K562 (cell line): ENCODE results near the gene ALDH1A3. TPM values are rescaled to one million over a fixed set of nuclear protein-coding genes. Genes with fewer than 3 reads are reported as not detected.

Experiments used
- ATAC-seq: fragments of 200-7000 bp; cut with Tn5 transposase; 3 replicates; pipeline ENCODE4 v1.9.1; 2020; ENCODE audit warnings: moderate library complexity
- BruUV-seq: library from RNA; stranded (reverse); fragments of 400-500 nt; replicated peaks from 2 replicates; lab custom pipeline; 2021; lab: Mats Ljungman, UMichigan
- CTCF ChIA-PET: fragments of 300-600 bp; formaldehyde crosslinking; extraction: SDS; loops from one replicate; lab custom pipeline; 2021; ENCODE audit warnings: low intra/inter-chr PET ratio; lab: Yijun Ruan, JAX
- POLR2A ChIA-PET: fragments of 300-600, 350-650 bp; sonication (Branson Sonifier 250); formaldehyde crosslinking; extraction: SDS; loops from one replicate; lab custom pipeline; 2021; ENCODE audit warnings: antibody characterized with exemption, inconsistent platforms; lab: Yijun Ruan, JAX
- DNase-seq, 4 experiments: peaks; one replicate each; pipeline versions ENCODE4 v3.0.0 to v3.0.0-alpha.2; 2011 to 2018; ENCODE audit warnings: low spot score in 3 of 4, mixed read lengths in 3 of 4; ENCODE audit errors: extremely low read depth in 1 of 4
- FAIRE-seq: peaks from 2 replicates; lab custom pipeline; 2011; peaks lifted over from hg19 to GRCh38; lab: Jason Lieb, UNC
- H2AFZ ChIP-seq: 2 replicates; pipeline ENCODE4 v1.6.0; 2011; ENCODE audit warnings: low read depth, low read length, control low read depth, inconsistent platforms
- H3K27ac ChIP-seq: fragments of 200-600 bp; 3 replicates; pipeline ENCODE4 v1.8.0; 2011; ENCODE audit warnings: low read depth, mild to moderate bottlenecking, control low read depth, inconsistent platforms, low read length, moderate library complexity, mixed read lengths; ENCODE audit errors: extremely low read depth
- H3K27me3 ChIP-seq, 2 experiments: fragments of 300-600 bp in 1 of 2; 2 replicates in 1 of 2; 3 replicates in 1 of 2; pipeline versions ENCODE4 v1.6.0 to v1.8.0; 2011; ENCODE audit warnings: inconsistent platforms in 2 of 2, low read length in 2 of 2, mild to moderate bottlenecking in 1 of 2, mixed read lengths in 1 of 2, moderate library complexity in 1 of 2; ENCODE audit not compliant: control insufficient read depth in 2 of 2, insufficient read depth in 2 of 2
- H3K36me3 ChIP-seq: fragments of 300-600 bp; 3 replicates; pipeline ENCODE4 v1.8.0; 2011; ENCODE audit warnings: mild to moderate bottlenecking, low read length, inconsistent platforms; ENCODE audit not compliant: control insufficient read depth, insufficient read depth
- H3K4me1 ChIP-seq, 2 experiments: fragments of 200-600 bp in 1 of 2; replicated peaks in 1 of 2; 2 replicates in 1 of 2; 3 replicates in 1 of 2; pipeline versions ENCODE4 v1.5.1 to v1.8.0; 2011; ENCODE audit warnings: inconsistent platforms in 2 of 2, low read length in 2 of 2, mild to moderate bottlenecking in 1 of 2, mixed read lengths in 1 of 2, moderate library complexity in 1 of 2; ENCODE audit not compliant: control insufficient read depth in 2 of 2, insufficient read depth in 2 of 2
- H3K4me2 ChIP-seq: 2 replicates; pipeline ENCODE4 v1.6.1; 2011; ENCODE audit warnings: low read length, control low read depth, inconsistent platforms, mixed read lengths; ENCODE audit not compliant: insufficient read depth
- H3K4me3 ChIP-seq: fragments of 200-600 bp; sonication (generic), shearing (Covaris generic); 2 replicates; pipeline ENCODE4 v1.5.1; 2016; ENCODE audit warnings: control low read depth, inconsistent platforms
- H3K79me2 ChIP-seq: fragments of 200-600 bp; 3 replicates; pipeline ENCODE4 v1.8.0; 2011; ENCODE audit warnings: low read length, inconsistent platforms; ENCODE audit not compliant: control insufficient read depth, insufficient read depth
- H3K9ac ChIP-seq, 2 experiments: 2 replicates each; pipeline versions ENCODE4 v1.6.0 to v1.6.1; 2011; ENCODE audit warnings: low read depth in 2 of 2, low read length in 2 of 2, control low read depth in 1 of 2, inconsistent platforms in 1 of 2, mild to moderate bottlenecking in 1 of 2, mixed read lengths in 1 of 2; ENCODE audit not compliant: insufficient read depth in 1 of 2
- H3K9me1 ChIP-seq: one replicate; pipeline ENCODE4 v1.6.0; 2011; ENCODE audit warnings: inconsistent platforms, mild to moderate bottlenecking, low read length, moderate library complexity; ENCODE audit not compliant: control insufficient read depth, insufficient read depth
- H3K9me3 ChIP-seq: replicated peaks from 2 replicates; pipeline ENCODE4 v1.5.1; 2011; ENCODE audit warnings: low read depth, low read length, inconsistent platforms; ENCODE audit not compliant: control insufficient read depth, insufficient read depth
- H4K20me1 ChIP-seq: replicated peaks from 2 replicates; pipeline ENCODE4 v1.6.1; 2011; ENCODE audit warnings: low read length, inconsistent platforms, mixed read lengths; ENCODE audit not compliant: control insufficient read depth, insufficient read depth
- CTCF ChIP-seq, 3 experiments: IDR thresholded peaks in 2 of 3; conservative IDR thresholded peaks in 1 of 3; 2 replicates each; pipeline ENCODE4 v1.5.1; 2011 to 2012; ENCODE audit warnings: low read length in 3 of 3, mild to moderate bottlenecking in 3 of 3, control low read depth in 2 of 3, improper control_type of control experiment in 1 of 3, inconsistent platforms in 1 of 3, low read depth in 1 of 3, mixed read lengths in 1 of 3, moderate library complexity in 1 of 3; ENCODE audit not compliant: insufficient read depth in 2 of 3
- L3MBTL2 ChIP-seq: fragments of 450-650 bp; IDR thresholded peaks from 2 replicates; pipeline ENCODE4 v1.6.1; 2016; ENCODE audit warnings: mild to moderate bottlenecking, moderate library complexity
- NRF1 ChIP-seq, 2 experiments: fragments of 450-650 bp; IDR thresholded peaks in 1 of 2; conservative IDR thresholded peaks in 1 of 2; 2 replicates each; pipeline ENCODE4 v1.6.1; 2014; ENCODE audit warnings: mild to moderate bottlenecking in 2 of 2
- SRF ChIP-seq, 2 experiments: fragments of 250-450, 450-650 bp in 1 of 2; sonication (Bioruptor Pico) in 1 of 2; sonication (generic) in 1 of 2; formaldehyde crosslinking; IDR thresholded peaks; 2 replicates each; pipeline versions ENCODE4 v1.5.0 to v1.5.1; 2020 to 2022; ENCODE audit warnings: mild to moderate bottlenecking in 1 of 2, missing genetic modification reagents in 1 of 2
- TRIM24 ChIP-seq, 2 experiments: fragments of 450-650 bp; IDR thresholded peaks; 2 replicates each; pipeline ENCODE4 v1.6.1; 2016
- WGBS: fragments of 100-300 bp; shearing (Covaris generic); methylation state at CpG from one replicate; pipeline ENCODE4 v1.1.6; 2016; ENCODE audit warnings: low coverage, mixed read lengths; ENCODE audit not compliant: insufficient coverage; ENCODE audit errors: missing lambda C conversion rate; 5-methylcytosine and 5-hydroxymethylcytosine counted together
- in situ Hi-C: fragments of 300-500 bp; cut with MboI; formaldehyde crosslinking; loops from 4 replicates; pipeline ENCODE4 v1.15.0; 2018; ENCODE audit warnings: inconsistent platforms, mixed read lengths
- intact Hi-C: fragments of 100-400 bp; cut with micrococcal nuclease; formaldehyde crosslinking; loops from 2 replicates; pipeline ENCODE4 v1.14.2; 2022
- polyA plus RNA-seq, 8 experiments: library from polyadenylated mRNA; depleted of rRNA in 4 of 8; stranded (reverse) in 5 of 8; unstranded in 3 of 8; fragments of >200 nt; fragmentation: Nextera tagmentation in 2 of 8; fragmentation: Illumina TruSeq in 1 of 8; extraction: Ambion mirVana in 2 of 8; extraction: Trizol in 1 of 8; gene quantifications; 2 replicates each; pipeline versions ENCODE4 v1.2.1 to v1.2.3, GENCODE V29; 2011 to 2014; ENCODE audit warnings: inconsistent platforms in 1 of 8, missing spikeins in 1 of 8
- total RNA-seq, 7 experiments: library from RNA; depleted of rRNA in 6 of 7; stranded (reverse); fragments of >200 nt in 6 of 7; fragmentation: Illumina TruSeq in 2 of 7; extraction: Trizol in 2 of 7; gene quantifications; 2 replicates each; pipeline versions ENCODE4 v1.2.1 to v1.2.3, GENCODE V29; 2011 to 2021; ENCODE audit warnings: low replicate concordance in 1 of 7
- TF ChIP-seq, protein P1 (sequence below): sonication (generic); formaldehyde crosslinking; IDR thresholded peaks from 2 replicates; pipeline ENCODE4 v1.8.1; 2022; ENCODE audit warnings: missing genetic modification reagents

The ALDH1A3 gene
- total and polyA plus RNA-seq, 9 of the 15 experiments (the other 6 are each of a cell fraction or from before 2014, with no cell fraction given), result 0.38 TPM; not detected in 8

GRCh38 chr15:100849021-100849854 is 30.4 kb upstream of the ALDH1A3 start:
- Histone ChIP-seq H3K79me2 (no peaks in the 10 kb centered on the region), H2AFZ (peak overlapping the region; percentile 59; the same call in 1 of the 2 replicates), H3K36me3 (no peaks in the 10 kb centered on the region), H3K4me3 (peak overlapping the region; percentile 15; the same call in 1 of the 2 replicates), H3K4me2 (peak overlapping the region; percentile 37), H3K9me3 (no peaks in the 10 kb centered on the region; the same call in 1 of the 2 replicates), H3K9me1 (no peaks in the 10 kb centered on the region), H3K4me1 (peaks cover 0 to 8% of the 10 kb centered on the region in 2 experiments; a peak in 2 of 5 replicates), H3K9ac (no peak overlapping the region), H4K20me1 (no peaks in the 10 kb centered on the region), H3K27me3 (peaks cover 26 to 39% of the 10 kb centered on the region in 2 experiments; a peak in 4 of 5 replicates), H3K27ac (no peak overlapping the region; the same call in 2 of the 3 replicates)
- intact Hi-C loops, result no loop called here
- ChIA-PET POLR2A (interaction anchor here (0.6 kb wide), 2 partner anchors 19 to 158 kb away, joined by 3 read pairs; no protein-coding TSS in a partner anchor), CTCF (no interaction called here)
- FAIRE-seq (no peak), ATAC-seq (peak; percentile 89), DNase-seq (peak; percentile 11 to 45 (median 39))
- WGBS, result 20% methylated on average over 44 of the region's 47 CpGs
- no TSS peak for BruUV-seq
- in situ Hi-C loops, result no loop called here
- TF ChIP-seq NRF1 (conservative IDR thresholded peaks at IDR 0.05 in 1 of 2, IDR thresholded peaks at IDR 0.05 in 1 of 2), result peak; percentile 57 to 66
- peak in 1 of 2 experiments; percentile 39; a peak in 1 of 4 replicates for TF ChIP-seq SRF (CRISPR knock-in tag; IDR thresholded peaks at IDR 0.05)
- peak; percentile 61 for TF ChIP-seq L3MBTL2
- TF ChIP-seq CTCF (IDR thresholded peaks at IDR 0.05 in 2 of 3, conservative IDR thresholded peaks at IDR 0.05 in 1 of 3; ENCODE audit: insufficient read depth in 2 of 3, low read depth in 1 of 3, low read length in 3 of 3), result 0 out of 6 replicates have a peak, but pooled peaks of 2 of the 3 experiments have one; percentile 5 to 26
- TF ChIP-seq, protein P1, sequence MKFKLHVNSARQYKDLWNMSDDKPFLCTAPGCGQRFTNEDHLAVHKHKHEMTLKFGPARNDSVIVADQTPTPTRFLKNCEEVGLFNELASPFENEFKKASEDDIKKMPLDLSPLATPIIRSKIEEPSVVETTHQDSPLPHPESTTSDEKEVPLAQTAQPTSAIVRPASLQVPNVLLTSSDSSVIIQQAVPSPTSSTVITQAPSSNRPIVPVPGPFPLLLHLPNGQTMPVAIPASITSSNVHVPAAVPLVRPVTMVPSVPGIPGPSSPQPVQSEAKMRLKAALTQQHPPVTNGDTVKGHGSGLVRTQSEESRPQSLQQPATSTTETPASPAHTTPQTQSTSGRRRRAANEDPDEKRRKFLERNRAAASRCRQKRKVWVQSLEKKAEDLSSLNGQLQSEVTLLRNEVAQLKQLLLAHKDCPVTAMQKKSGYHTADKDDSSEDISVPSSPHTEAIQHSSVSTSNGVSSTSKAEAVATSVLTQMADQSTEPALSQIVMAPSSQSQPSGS (CRISPR knock-in tag), result no peak
- no peak for TF ChIP-seq TRIM24 (IDR thresholded peaks at IDR 0.05)
